Right lobe of liver (tissue), 4 donors: Measurements from ENCODE around the gene SULT2B1.

Experiments
- POLR2A ChIP-seq: fragments of 450-650 bp; IDR thresholded peaks from one replicate; pipeline ENCODE4 v1.6.1; 2017; ENCODE audit warnings: antibody characterized with exemption, mild to moderate bottlenecking
- TF ChIP-seq, protein P1 (sequence below), 4 donors: fragments of 200-600 bp in 3 of 4; fragments of 450-650 bp in 1 of 4; IDR thresholded peaks; one replicate each; pipeline versions ENCODE4 v1.5.1 to v1.8.0; 2016 to 2022; ENCODE audit warnings: antibody characterized with exemption in 4 of 4, mild to moderate bottlenecking in 2 of 4
- donor health status: DM: no; HTN: no; CAD: no.
- donor health status: DM: no; HTN: no; CAD: no.
- donor health status: DM: no; HTN: yes; CAD: no.

DNA sequence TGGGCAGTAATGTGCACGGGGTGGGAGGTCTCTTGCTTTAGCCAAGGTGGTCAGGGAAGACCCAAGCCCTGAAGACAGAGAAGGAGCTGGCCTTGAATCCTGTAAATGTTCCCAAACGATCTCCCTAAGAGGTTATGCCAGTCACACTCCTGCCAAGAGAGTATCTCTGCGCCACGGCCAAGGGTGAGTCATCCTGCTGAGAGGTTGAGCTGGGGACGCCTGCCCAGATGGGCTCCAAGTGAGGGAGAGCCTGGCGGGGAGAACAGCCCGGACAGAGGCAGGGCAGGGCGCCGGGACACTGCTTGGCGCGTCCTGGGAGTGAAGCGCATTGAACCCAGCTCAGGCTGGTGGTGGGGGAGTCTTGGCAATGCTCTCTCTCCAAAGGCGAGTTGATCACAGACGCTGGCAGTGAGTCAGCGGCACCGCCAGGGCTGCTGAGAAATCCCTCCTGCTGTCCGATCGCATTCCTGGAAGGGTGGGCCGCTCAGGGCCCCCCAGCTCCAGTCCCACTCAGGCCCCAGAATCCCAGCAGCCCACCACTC, 16.4 kb downstream of the SULT2B1 start:
- no peak for TF ChIP-seq POLR2A
- TF ChIP-seq, protein P1, sequence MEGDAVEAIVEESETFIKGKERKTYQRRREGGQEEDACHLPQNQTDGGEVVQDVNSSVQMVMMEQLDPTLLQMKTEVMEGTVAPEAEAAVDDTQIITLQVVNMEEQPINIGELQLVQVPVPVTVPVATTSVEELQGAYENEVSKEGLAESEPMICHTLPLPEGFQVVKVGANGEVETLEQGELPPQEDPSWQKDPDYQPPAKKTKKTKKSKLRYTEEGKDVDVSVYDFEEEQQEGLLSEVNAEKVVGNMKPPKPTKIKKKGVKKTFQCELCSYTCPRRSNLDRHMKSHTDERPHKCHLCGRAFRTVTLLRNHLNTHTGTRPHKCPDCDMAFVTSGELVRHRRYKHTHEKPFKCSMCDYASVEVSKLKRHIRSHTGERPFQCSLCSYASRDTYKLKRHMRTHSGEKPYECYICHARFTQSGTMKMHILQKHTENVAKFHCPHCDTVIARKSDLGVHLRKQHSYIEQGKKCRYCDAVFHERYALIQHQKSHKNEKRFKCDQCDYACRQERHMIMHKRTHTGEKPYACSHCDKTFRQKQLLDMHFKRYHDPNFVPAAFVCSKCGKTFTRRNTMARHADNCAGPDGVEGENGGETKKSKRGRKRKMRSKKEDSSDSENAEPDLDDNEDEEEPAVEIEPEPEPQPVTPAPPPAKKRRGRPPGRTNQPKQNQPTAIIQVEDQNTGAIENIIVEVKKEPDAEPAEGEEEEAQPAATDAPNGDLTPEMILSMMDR (IDR thresholded peaks at IDR 0.05), result no peak
